H1 (cell line): Measurements from ENCODE around the gene TSPAN3. TPM values are rescaled to one million over a fixed set of nuclear protein-coding genes. Genes with fewer than 3 reads are reported as not detected.

ENCODE experiments used
- CTCF ChIA-PET: fragments of 300-600 bp; sonication (Branson Sonifier 250); formaldehyde crosslinking; loops from one replicate; lab custom pipeline; 2021; ENCODE audit not compliant: partially characterized antibody; lab: Charles Lee
- POLR2A ChIA-PET: fragments of 300-600 bp; sonication (Branson Sonifier 250); formaldehyde crosslinking; loops from one replicate; lab custom pipeline; 2021; ENCODE audit warnings: inconsistent platforms; ENCODE audit not compliant: partially characterized antibody; lab: Charles Lee
- DNase-seq, 2 experiments: peaks; one replicate each; pipeline versions ENCODE4 v3.0.0 to v3.0.0-alpha.2; 2010 to 2022; ENCODE audit warnings: low spot score in 2 of 2, low read depth in 1 of 2, mixed read lengths in 1 of 2
- FAIRE-seq: peaks from 2 replicates; lab custom pipeline; 2011; peaks lifted over from hg19 to GRCh38; lab: Jason Lieb, UNC
- H2AFZ ChIP-seq: 2 replicates; pipeline ENCODE4 v1.8.1; 2012; ENCODE audit warnings: low read length, inconsistent platforms
- H2AK5ac ChIP-seq: 2 replicates; pipeline ENCODE4 v1.6.1; 2013; ENCODE audit warnings: low read depth, low read length
- H2BK120ac ChIP-seq: replicated peaks from 2 replicates; pipeline ENCODE3; 2013; ENCODE audit warnings: low read depth, low read length, inconsistent platforms
- H2BK12ac ChIP-seq: 2 replicates; pipeline ENCODE4 v1.6.1; 2013; ENCODE audit warnings: low read depth, low read length
- H2BK15ac ChIP-seq: 2 replicates; pipeline ENCODE4 v1.6.1; 2013; ENCODE audit warnings: low read length
- H2BK20ac ChIP-seq: 2 replicates; pipeline ENCODE4 v1.6.1; 2013; ENCODE audit warnings: low read length
- H2BK5ac ChIP-seq: 2 replicates; pipeline ENCODE4 v1.6.1; 2013; ENCODE audit warnings: low read depth, low read length
- H3K14ac ChIP-seq: 2 replicates; pipeline ENCODE4 v1.6.1; 2013; ENCODE audit warnings: inconsistent platforms; ENCODE audit not compliant: insufficient read length
- H3K18ac ChIP-seq: 2 replicates; pipeline ENCODE4 v1.6.1; 2013; ENCODE audit warnings: low read length; ENCODE audit errors: extremely low read depth
- H3K23ac ChIP-seq: 2 replicates; pipeline ENCODE4 v1.6.1; 2013; ENCODE audit warnings: inconsistent platforms; ENCODE audit not compliant: insufficient read length
- H3K23me2 ChIP-seq: 2 replicates; pipeline ENCODE4 v1.6.1; 2013; ENCODE audit warnings: low read depth, low read length
- H3K27ac ChIP-seq: 2 replicates; pipeline ENCODE4 v1.6.1; 2011; ENCODE audit warnings: low read depth, low read length, inconsistent platforms
- H3K27me3 ChIP-seq, 4 experiments: replicated peaks in 1 of 4; 1 replicate in 1 of 4; 2 replicates in 3 of 4; pipeline versions ENCODE4 v1.6.1 to v1.8.1; 2011 to 2013; ENCODE audit warnings: low read length in 3 of 4, mild to moderate bottlenecking in 3 of 4, inconsistent platforms in 2 of 4, mixed read lengths in 2 of 4, moderate library complexity in 1 of 4; ENCODE audit not compliant: control insufficient read depth in 3 of 4, insufficient read depth in 3 of 4; ENCODE audit errors: extremely low read depth in 1 of 4
- H3K36me3 ChIP-seq, 4 experiments: 2 replicates each; pipeline versions ENCODE4 v1.6.1 to v1.8.1; 2011 to 2013; ENCODE audit warnings: mild to moderate bottlenecking in 4 of 4, low read length in 3 of 4, moderate library complexity in 2 of 4, control low read depth in 1 of 4, inconsistent platforms in 1 of 4; ENCODE audit not compliant: insufficient read depth in 4 of 4, control insufficient read depth in 2 of 4
- H3K4ac ChIP-seq: replicated peaks from 2 replicates; pipeline ENCODE3; 2013; ENCODE audit warnings: low read length, low read depth, mixed read lengths, inconsistent platforms; ENCODE audit not compliant: insufficient read length
- H3K4me1 ChIP-seq, 4 experiments: replicated peaks in 1 of 4; 1 replicate in 1 of 4; 2 replicates in 3 of 4; pipeline versions ENCODE4 v1.6.1 to v1.8.1; 2011 to 2013; ENCODE audit warnings: low read length in 3 of 4, inconsistent platforms in 2 of 4, mixed read lengths in 1 of 4; ENCODE audit not compliant: insufficient read depth in 4 of 4, control insufficient read depth in 3 of 4
- H3K4me2 ChIP-seq, 2 experiments: 2 replicates each; pipeline versions ENCODE4 v1.6.1 to v1.8.1; 2011 to 2013; ENCODE audit warnings: low read depth in 2 of 2, low read length in 2 of 2, control low read depth in 1 of 2, inconsistent platforms in 1 of 2, mild to moderate bottlenecking in 1 of 2; ENCODE audit not compliant: insufficient read depth in 1 of 2
- H3K4me3 ChIP-seq, 4 experiments: fragments of 200-600, 300-600 bp in 1 of 4; sonication (generic), shearing (Covaris generic), sonication (Bioruptor Twin) in 1 of 4; 2 replicates each; pipeline versions ENCODE4 v1.5.1 to v1.8.1; 2011 to 2016; ENCODE audit warnings: low read length in 4 of 4, low read depth in 3 of 4, control low read depth in 2 of 4, inconsistent platforms in 2 of 4, mild to moderate bottlenecking in 2 of 4, mixed read lengths in 1 of 4, moderate library complexity in 1 of 4; ENCODE audit not compliant: insufficient read depth in 2 of 4; ENCODE audit errors: extremely low read depth in 1 of 4
- H3K56ac ChIP-seq: replicated peaks from 2 replicates; pipeline ENCODE3; 2013; ENCODE audit warnings: low read depth, mild to moderate bottlenecking, mixed read lengths, low read length, inconsistent platforms; ENCODE audit not compliant: insufficient read length
- H3K79me1 ChIP-seq: 2 replicates; pipeline ENCODE4 v1.6.1; 2013; ENCODE audit warnings: low read depth, low read length, control low read depth
- H3K79me2 ChIP-seq, 2 experiments: 2 replicates each; pipeline versions ENCODE4 v1.6.1 to v1.8.1; 2012 to 2013; ENCODE audit warnings: low read length in 2 of 2, mild to moderate bottlenecking in 2 of 2, inconsistent platforms in 1 of 2; ENCODE audit not compliant: insufficient read depth in 2 of 2, control insufficient read depth in 1 of 2
- H3K9ac ChIP-seq, 4 experiments: replicated peaks in 1 of 4; 1 replicate in 1 of 4; 2 replicates in 3 of 4; pipeline versions ENCODE4 v1.6.1 to v1.8.1; 2011 to 2013; ENCODE audit warnings: low read depth in 3 of 4, low read length in 3 of 4, control low read depth in 2 of 4, mild to moderate bottlenecking in 2 of 4, moderate library complexity in 2 of 4, inconsistent platforms in 1 of 4; ENCODE audit errors: extremely low read depth in 1 of 4
- H3K9me3 ChIP-seq, 2 experiments: 2 replicates each; pipeline versions ENCODE4 v1.6.1 to v1.8.1; 2012 to 2013; ENCODE audit warnings: mild to moderate bottlenecking in 2 of 2, moderate library complexity in 2 of 2, control low read depth in 1 of 2, inconsistent platforms in 1 of 2, low read depth in 1 of 2, low read length in 1 of 2, mixed read lengths in 1 of 2; ENCODE audit not compliant: insufficient read depth in 2 of 2
- H4K20me1 ChIP-seq, 2 experiments: replicated peaks in 1 of 2; 2 replicates each; pipeline versions ENCODE3 to v1.8.1; 2011 to 2013; ENCODE audit warnings: inconsistent platforms in 2 of 2, low read length in 2 of 2, mild to moderate bottlenecking in 1 of 2; ENCODE audit not compliant: insufficient read depth in 2 of 2, control insufficient read depth in 1 of 2
- H4K5ac ChIP-seq: 2 replicates; pipeline ENCODE4 v1.6.1; 2013; ENCODE audit warnings: low read length, low read depth, mixed read lengths, inconsistent platforms; ENCODE audit not compliant: insufficient read length
- H4K8ac ChIP-seq: 2 replicates; pipeline ENCODE4 v1.8.0; 2013; ENCODE audit warnings: mild to moderate bottlenecking, moderate library complexity, low read length, inconsistent platforms; ENCODE audit not compliant: insufficient read depth; ENCODE audit errors: extremely low read depth
- H4K91ac ChIP-seq: replicated peaks from 2 replicates; pipeline ENCODE3; 2013; ENCODE audit warnings: low read length, mixed read lengths, inconsistent platforms; ENCODE audit not compliant: insufficient read length
- HDAC6 ChIP-seq: IDR thresholded peaks from one replicate; pipeline ENCODE4 v1.7.1; 2012; ENCODE audit warnings: low read depth, mild to moderate bottlenecking, inconsistent platforms, low read length, moderate library complexity
- POLR2A ChIP-seq, 2 experiments: IDR thresholded peaks; 1 replicate in 1 of 2; 2 replicates in 1 of 2; pipeline ENCODE4 v1.6.1; 2011; ENCODE audit warnings: low read depth in 2 of 2, low read length in 2 of 2, mild to moderate bottlenecking in 2 of 2; ENCODE audit errors: control extremely low read depth in 1 of 2
- SAP30 ChIP-seq: fragments of 300-600 bp; sonication (generic); IDR thresholded peaks from 2 replicates; pipeline ENCODE4 v1.7.1; 2012; ENCODE audit warnings: low read length, moderate library complexity, mild to moderate bottlenecking, inconsistent platforms; ENCODE audit not compliant: insufficient read depth, insufficient replicate concordance
- SIRT6 ChIP-seq: IDR thresholded peaks from one replicate; pipeline ENCODE4 v1.7.1; 2012; ENCODE audit warnings: low read length, inconsistent platforms
- SP2 ChIP-seq: IDR thresholded peaks from 2 replicates; pipeline ENCODE4 v1.6.1; 2012; ENCODE audit warnings: mild to moderate bottlenecking, low read length, inconsistent platforms
- WGBS, 2 experiments: shearing (Covaris generic) in 1 of 2; methylation state at CpG; one replicate each; pipeline versions ENCODE4 v1.1.6 to v1.1.7; 2013 to 2015; ENCODE audit warnings: low lambda C conversion rate in 2 of 2, mixed read lengths in 2 of 2, inconsistent platforms in 1 of 2, low coverage in 1 of 2, missing lambda C conversion rate in 1 of 2; ENCODE audit not compliant: insufficient replicate concordance in 2 of 2, insufficient coverage in 1 of 2, insufficient read length in 1 of 2; ENCODE audit errors: extremely low coverage in 1 of 2, missing lambda C conversion rate in 1 of 2; 5-methylcytosine and 5-hydroxymethylcytosine counted together
- polyA plus RNA-seq, 7 experiments: library from polyadenylated mRNA; depleted of rRNA in 3 of 7; stranded (reverse) in 5 of 7; unstranded in 2 of 7; fragments of >200 nt in 5 of 7; fragments of 200-250 nt in 2 of 7; gene quantifications; 1 replicate in 5 of 7; 2 replicates in 1 of 7; 4 replicates in 1 of 7; pipeline versions ENCODE4 v1.2.1 to v1.2.3, GENCODE V29; 2011 to 2013; ENCODE audit warnings: missing spikeins in 2 of 7, mixed read lengths in 2 of 7
- total RNA-seq: library from RNA; stranded (reverse); fragmentation: NEBNext Ultra II Directional; extraction: Animal tissue kit (Norgen Biotek cat#: 25700); gene quantifications from 2 replicates; pipeline ENCODE4 v1.2.1, GENCODE V29; 2021

TSPAN3 gene
- total and polyA plus RNA-seq, 2 of the 8 experiments (the other 6 are each of a cell fraction or from before 2014, with no cell fraction given): 107 to 238 TPM

DNA sequence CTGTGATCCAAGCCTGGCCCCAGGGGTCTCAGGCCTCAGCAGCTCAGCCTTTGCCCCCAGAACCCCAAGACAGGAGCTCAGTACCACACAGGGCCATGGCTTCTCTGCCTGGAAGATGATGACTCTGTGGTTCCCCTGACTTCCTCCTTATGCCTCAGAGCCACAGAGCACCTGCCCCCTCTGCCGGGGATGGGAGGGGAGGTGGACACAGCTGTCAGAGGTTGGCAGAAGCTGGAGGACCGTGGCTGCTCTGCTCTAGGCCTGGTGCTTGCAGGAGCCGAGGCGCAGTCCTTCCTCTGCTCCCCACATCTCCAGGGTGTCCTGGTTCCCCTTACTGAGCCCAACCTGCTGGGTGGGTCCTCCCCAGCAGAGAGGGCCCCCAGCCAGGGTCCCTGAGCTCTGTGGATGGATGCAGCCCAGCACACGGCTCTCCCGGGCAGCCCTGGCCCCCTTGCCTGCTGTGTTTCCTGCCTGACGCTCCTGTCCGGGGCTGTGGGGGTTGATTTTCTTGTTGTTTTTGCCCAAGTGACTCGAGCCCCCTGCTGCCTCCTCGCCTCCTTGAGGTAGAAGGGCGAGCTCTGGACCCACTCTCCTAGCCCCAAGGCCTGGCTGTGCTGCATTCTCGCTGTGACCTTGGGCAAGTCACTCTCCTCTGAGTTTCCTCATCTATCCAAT, 39.4 kb downstream of the TSPAN3 start:
- no peaks in the 10 kb centered on the region for H3K36me3 ChIP-seq
- no peak overlapping the region for H3K56ac ChIP-seq
- no peak overlapping the region for H4K5ac ChIP-seq
- no peaks in the 10 kb centered on the region for H4K20me1 ChIP-seq
- H2BK20ac ChIP-seq: no peak overlapping the region
- H4K91ac ChIP-seq: no peak overlapping the region
- no peak overlapping the region for H2BK12ac ChIP-seq
- no peak overlapping the region for H2BK15ac ChIP-seq
- H3K4ac ChIP-seq: no peak overlapping the region
- H3K9me3 ChIP-seq: no peaks in the 10 kb centered on the region
- no peak overlapping the region; a peak in 1 of 7 replicates for H3K9ac ChIP-seq
- no peak overlapping the region; the same call in 1 of the 2 replicates for H4K8ac ChIP-seq
- H2AK5ac ChIP-seq: no peak overlapping the region
- peaks cover 0 to 26% (median 17%) of the 10 kb centered on the region in 4 experiments; a peak in 6 of 7 replicates for H3K4me1 ChIP-seq
- H3K79me1 ChIP-seq: no peaks in the 10 kb centered on the region
- H3K14ac ChIP-seq: no peak overlapping the region
- no peak for TF ChIP-seq SIRT6
- TF ChIP-seq SAP30: no peak
- no peak for TF ChIP-seq SP2
- TF ChIP-seq POLR2A (IDR thresholded peaks at IDR 0.05; ENCODE audit: control extremely low read depth in 1 of 2, low read depth in 2 of 2, low read length in 2 of 2): no peak
- TF ChIP-seq HDAC6: no peak
- POLR2A ChIA-PET: interaction anchor here (1.3 kb wide), 2 partner anchors 40 to 42 kb away, joined by 4 read pairs; partner anchors contain the start of gene TSPAN3
- peaks cover 0 to 7% (median 0%) of the 10 kb centered on the region in 4 experiments; a peak in 4 of 7 replicates for H3K27me3 ChIP-seq
- no peak overlapping the region for H3K4me2 ChIP-seq
- WGBS, 2 experiments: 85% methylated on average over 12 of the region's 12 CpGs; no CpG with 5 or more reads in 1 of the 2 experiments
- no peak overlapping the region; the same call in 1 of the 2 replicates for H3K18ac ChIP-seq
- DNase-seq (peak in 1 of 2 experiments; percentile 40), FAIRE-seq (no peak)
- H3K23me2 ChIP-seq: peaks cover 4% of the 10 kb centered on the region; the same call in 1 of the 2 replicates
- no peak overlapping the region for H3K27ac ChIP-seq
- CTCF ChIA-PET: interaction anchor here (0.8 to 2.9 kb wide), 12 partner anchors 9 to 64 kb away, joined by 3 to 8 read pairs (median 3); no protein-coding TSS in a partner anchor
- H3K23ac ChIP-seq: no peak overlapping the region
- no peaks in the 10 kb centered on the region for H3K79me2 ChIP-seq
- H2AFZ ChIP-seq: no peak overlapping the region
- H3K4me3 ChIP-seq: no peak overlapping the region
- no peak overlapping the region for H2BK5ac ChIP-seq
- no peak overlapping the region for H2BK120ac ChIP-seq
